ENCODE measurements around the gene DNER. TPM values are rescaled to one million over a fixed set of nuclear protein-coding genes. Genes with fewer than 3 reads are reported as not detected.

DNER gene
- total and polyA plus RNA-seq, 2 donors (not counting 3 experiments of a cell fraction or from before 2014, with no cell fraction given) = 0.01 TPM; not detected in 1

DNA sequence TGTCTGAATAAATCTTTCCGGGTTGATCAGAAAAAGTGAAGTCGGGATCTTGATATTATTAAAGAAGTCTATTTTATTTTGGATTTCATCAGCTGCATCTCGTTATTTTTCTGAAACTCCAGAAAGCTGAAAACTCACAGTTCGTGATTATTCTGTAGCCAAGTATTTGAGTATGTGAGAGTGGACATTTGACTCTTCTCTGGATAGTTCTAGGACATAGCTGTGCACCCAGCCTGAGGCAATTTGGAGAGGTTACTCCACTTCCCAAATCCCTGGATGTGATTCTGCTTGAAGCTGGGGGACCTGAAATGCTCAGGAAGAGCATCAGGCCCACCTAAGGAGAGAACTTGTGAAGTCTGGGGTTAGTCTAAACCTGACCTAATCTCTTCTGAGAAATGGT lies 325.6 kb downstream of the DNER start:
- intact Hi-C loops (cut with micrococcal nuclease) = no loop called here

DNA sequence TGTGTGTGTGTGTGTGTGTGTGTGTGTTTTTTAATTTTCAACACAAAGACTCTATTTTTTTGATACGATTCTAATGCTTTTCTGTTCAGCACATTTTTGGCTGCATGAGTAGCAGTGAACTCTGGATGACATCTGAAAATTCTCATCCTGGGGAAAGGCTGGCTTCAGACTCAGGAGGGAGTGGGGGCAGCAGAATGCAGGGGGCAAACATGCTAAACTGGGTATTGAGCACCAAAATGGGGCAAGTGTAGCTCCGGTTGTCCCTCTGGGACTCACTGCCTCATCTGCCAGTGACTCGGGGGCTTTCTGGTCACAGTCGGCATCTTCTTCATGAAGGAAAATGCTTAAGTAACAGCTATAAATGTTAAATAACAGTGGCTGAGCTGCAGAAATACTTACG lies 326.5 kb downstream of the DNER start:
- Histone ChIP-seq H3K4me3 (replicated peaks in 1 of 3; ENCODE audit: insufficient read depth in 1 of 3, low read depth in 1 of 3, low read length in 3 of 3) (no peak overlapping the region), H3K79me2 (ENCODE audit: control insufficient read depth, insufficient read depth, low read length) (no peaks in the 10 kb centered on the region), H2AFZ (ENCODE audit: low read depth, low read length) (no peak overlapping the region), H3K9ac (replicated peaks; ENCODE audit: extremely low read depth, insufficient read depth, low read length) (no peak overlapping the region), H3K9me1 (replicated peaks; ENCODE audit: control insufficient read depth, extremely low read depth, insufficient read depth, low read length) (no peaks in the 10 kb centered on the region), H3K4me1 (ENCODE audit: control insufficient read depth, extremely low read depth, insufficient read depth, low read length) (no peaks in the 10 kb centered on the region), H3K27me3 (ENCODE audit: control insufficient read depth in 2 of 2, insufficient read depth in 2 of 2, low read length in 2 of 2) (no peaks in the 10 kb centered on the region), H4K20me1 (replicated peaks; ENCODE audit: control insufficient read depth, extremely low read depth, insufficient read depth, low read length) (no peaks in the 10 kb centered on the region), H3K27ac (ENCODE audit: insufficient read depth, low read depth, low read length) (no peak overlapping the region), H3K36me3 (ENCODE audit: control insufficient read depth in 2 of 2, extremely low read depth in 1 of 2, insufficient read depth in 2 of 2, low read length in 2 of 2) (no peaks in the 10 kb centered on the region), H3K4me2 (ENCODE audit: insufficient read depth, low read length) (no peak overlapping the region), H3K9me3 (replicated peaks; ENCODE audit: control insufficient read depth, insufficient read depth, low read length) (peaks cover 3% of the 10 kb centered on the region)
- CTCF ChIA-PET = no interaction called here
- FAIRE-seq (no peak), DNase-seq (ENCODE audit: low read depth, low spot score) (no peak)
- POLR2A ChIA-PET = no interaction called here
- intact Hi-C loops (cut with micrococcal nuclease) = no loop called here
- no TSS peak for BruUV-seq (replicated peaks)
- TF ChIP-seq, protein P1, sequence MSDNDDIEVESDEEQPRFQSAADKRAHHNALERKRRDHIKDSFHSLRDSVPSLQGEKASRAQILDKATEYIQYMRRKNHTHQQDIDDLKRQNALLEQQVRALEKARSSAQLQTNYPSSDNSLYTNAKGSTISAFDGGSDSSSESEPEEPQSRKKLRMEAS (IDR thresholded peaks at IDR 0.05; ENCODE audit: insufficient read depth, insufficient read length) = no peak
- TF ChIP-seq EZH2 (IDR thresholded peaks at IDR 0.05; ENCODE audit: borderline replicate concordance, low read depth, low read length, severe bottlenecking) (no peak), JUN (IDR thresholded peaks at IDR 0.05; ENCODE audit: borderline replicate concordance, insufficient read depth, insufficient read length, low read depth) (no peak), POLR2A (IDR thresholded peaks at IDR 0.05; ENCODE audit: low read depth, low read length) (no peak), POLR2AphosphoS5 (IDR thresholded peaks at IDR 0.05; ENCODE audit: insufficient read depth, low read depth, low read length) (no peak), MYC (IDR thresholded peaks at IDR 0.05; ENCODE audit: low read depth, low read length) (no peak), GATA2 (IDR thresholded peaks at IDR 0.05; ENCODE audit: insufficient read depth, insufficient read length, low read depth, low read length) (no peak), FOS (IDR thresholded peaks at IDR 0.05; ENCODE audit: borderline replicate concordance, insufficient read depth, low read length) (no peak)
- TF ChIP-seq, protein P2, sequence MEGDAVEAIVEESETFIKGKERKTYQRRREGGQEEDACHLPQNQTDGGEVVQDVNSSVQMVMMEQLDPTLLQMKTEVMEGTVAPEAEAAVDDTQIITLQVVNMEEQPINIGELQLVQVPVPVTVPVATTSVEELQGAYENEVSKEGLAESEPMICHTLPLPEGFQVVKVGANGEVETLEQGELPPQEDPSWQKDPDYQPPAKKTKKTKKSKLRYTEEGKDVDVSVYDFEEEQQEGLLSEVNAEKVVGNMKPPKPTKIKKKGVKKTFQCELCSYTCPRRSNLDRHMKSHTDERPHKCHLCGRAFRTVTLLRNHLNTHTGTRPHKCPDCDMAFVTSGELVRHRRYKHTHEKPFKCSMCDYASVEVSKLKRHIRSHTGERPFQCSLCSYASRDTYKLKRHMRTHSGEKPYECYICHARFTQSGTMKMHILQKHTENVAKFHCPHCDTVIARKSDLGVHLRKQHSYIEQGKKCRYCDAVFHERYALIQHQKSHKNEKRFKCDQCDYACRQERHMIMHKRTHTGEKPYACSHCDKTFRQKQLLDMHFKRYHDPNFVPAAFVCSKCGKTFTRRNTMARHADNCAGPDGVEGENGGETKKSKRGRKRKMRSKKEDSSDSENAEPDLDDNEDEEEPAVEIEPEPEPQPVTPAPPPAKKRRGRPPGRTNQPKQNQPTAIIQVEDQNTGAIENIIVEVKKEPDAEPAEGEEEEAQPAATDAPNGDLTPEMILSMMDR (IDR thresholded peaks at IDR 0.05; ENCODE audit: extremely low read depth in 1 of 2, insufficient read depth in 1 of 2, low read depth in 1 of 2, low read length in 2 of 2) = no peak
- dilution Hi-C loops (cut with MboI; ENCODE audit: extremely low pct_ligation_motif_present, low sequenced_read_pairs) = no loop called here

More for the DNA sequence above, 325.6 kb downstream of the DNER start:
- Histone ChIP-seq H3K36me3 (ENCODE audit: control insufficient read depth in 2 of 2, extremely low read depth in 1 of 2, insufficient read depth in 2 of 2, low read length in 2 of 2) (no peaks in the 10 kb centered on the region), H3K4me2 (ENCODE audit: insufficient read depth, low read length) (no peak overlapping the region), H4K20me1 (replicated peaks; ENCODE audit: control insufficient read depth, extremely low read depth, insufficient read depth, low read length) (no peaks in the 10 kb centered on the region), H3K4me3 (replicated peaks in 1 of 3; ENCODE audit: insufficient read depth in 1 of 3, low read depth in 1 of 3, low read length in 3 of 3) (no peak overlapping the region), H3K4me1 (ENCODE audit: control insufficient read depth, extremely low read depth, insufficient read depth, low read length) (no peaks in the 10 kb centered on the region), H3K9me3 (replicated peaks; ENCODE audit: control insufficient read depth, insufficient read depth, low read length) (peaks cover 3% of the 10 kb centered on the region), H3K9ac (replicated peaks; ENCODE audit: extremely low read depth, insufficient read depth, low read length) (no peak overlapping the region), H3K27me3 (ENCODE audit: control insufficient read depth in 2 of 2, insufficient read depth in 2 of 2, low read length in 2 of 2) (no peaks in the 10 kb centered on the region), H2AFZ (ENCODE audit: low read depth, low read length) (no peak overlapping the region), H3K9me1 (replicated peaks; ENCODE audit: control insufficient read depth, extremely low read depth, insufficient read depth, low read length) (no peaks in the 10 kb centered on the region), H3K27ac (ENCODE audit: insufficient read depth, low read depth, low read length) (no peak overlapping the region), H3K79me2 (ENCODE audit: control insufficient read depth, insufficient read depth, low read length) (no peaks in the 10 kb centered on the region)
- BruUV-seq (replicated peaks) = no TSS peak
- no peak for DNase-seq (ENCODE audit: low read depth, low spot score)
- ChIA-PET CTCF (no interaction called here), POLR2A (no interaction called here)
- dilution Hi-C loops (cut with MboI; ENCODE audit: extremely low pct_ligation_motif_present, low sequenced_read_pairs) = no loop called here
- no peak for TF ChIP-seq POLR2AphosphoS5 (IDR thresholded peaks at IDR 0.05; ENCODE audit: insufficient read depth, low read depth, low read length)
- no peak for FAIRE-seq
